Measurements from ENCODE around the gene MARCHF5. TPM values are rescaled to one million over a fixed set of nuclear protein-coding genes. Genes with fewer than 3 reads are reported as not detected.

The MARCHF5 gene
- total RNA-seq (2022; extraction: Qiagen RNA extraction; ENCODE audit: low read depth), result 31.8 to 38.7 TPM (median 38.0 TPM) in 5 replicates

GRCh38 chr10:92290837-92291615, at the start of gene MARCHF5, which contains the start of gene CPEB3:
Gene MARCHF5 (plus strand): TSS chr10:92291167. CDS start chr10:92291495, 328 bp downstream.
Gene CPEB3 (minus strand): TSS chr10:92291078. CDS start chr10:92240350, 50,728 bp downstream.

Other genes with a start within 250 kb of the MARCHF5 start
- 0.21 to 0.44 TPM (median 0.38 TPM) in 5 replicates for gene CPEB3, start 89 bp upstream of the MARCHF5 start, total RNA-seq (2022; extraction: Qiagen RNA extraction; ENCODE audit: low read depth)

Data from A549 treated with DMSO at 1 μM for 4 hours (cell line).